Measurements from ENCODE around the gene EVA1C. TPM values are rescaled to one million over a fixed set of nuclear protein-coding genes. Genes with fewer than 3 reads are reported as not detected.
"Not testable (repeated sequence)": the region's sequence is repeated elsewhere in the genome, so short reads cannot be mapped to it uniquely, and the experiment has no call there.

The EVA1C gene
- total and polyA plus RNA-seq, 2 donors (not counting 1 experiment from before 2014, with no cell fraction given) = 0.84 to 1.6 TPM

- no peak overlapping the region for H3K4me2 ChIP-seq (replicated peaks; ENCODE audit: low read depth, low read length, poor library complexity, severe bottlenecking)
- POLR2A ChIA-PET = no interaction called here
Observed at GRCh38 chr21:32426592-32427051, 14.1 kb downstream of the EVA1C start.

GRCh38 chr21:32427958-32428623 is 15.6 kb downstream of the EVA1C start:
- no peaks in the 10 kb centered on the region for H3K9me3 Mint-ChIP-seq (ENCODE audit: insufficient read depth)
- DNase-seq (no peak), ATAC-seq (ENCODE audit: low read depth) (no peak)
- no peaks in the 10 kb centered on the region for H3K27me3 ChIP-seq (replicated peaks in 1 of 4; ENCODE audit: control extremely low read depth in 1 of 4, control insufficient read depth in 3 of 4, insufficient read depth in 4 of 4, low read length in 3 of 4)
- no peaks in the 10 kb centered on the region for H4K20me1 ChIP-seq (ENCODE audit: control insufficient read depth, insufficient read depth, low read length, poor library complexity, severe bottlenecking)
- peaks cover 12% of the 10 kb centered on the region for H3K27me3 Mint-ChIP-seq
- H3K4me3 ChIP-seq (ENCODE audit: control extremely low read depth in 1 of 5, extremely low read depth in 1 of 5, insufficient read depth in 1 of 5, low read depth in 2 of 5, low read length in 4 of 5) = no peak overlapping the region
- H3K4me1 Mint-ChIP-seq = no peaks in the 10 kb centered on the region
- no peak overlapping the region for H3K4me2 ChIP-seq (replicated peaks; ENCODE audit: low read depth, low read length, poor library complexity, severe bottlenecking)
- H3K27ac Mint-ChIP-seq = no peak overlapping the region
- H3K9me3 ChIP-seq (ENCODE audit: control extremely low read depth in 1 of 3, control insufficient read depth in 2 of 3, insufficient read depth in 1 of 3, low read length in 2 of 3) = peaks cover 0 to 5% (median 0%) of the 10 kb centered on the region in 3 donors
- ChIA-PET CTCF (no interaction called here), POLR2A (no interaction called here)
- intact Hi-C loops (cut with micrococcal nuclease) = no loop called here
- H3K4me1 ChIP-seq (ENCODE audit: control insufficient read depth in 2 of 2, insufficient read depth in 2 of 2, low read length in 2 of 2) = no peaks in the 10 kb centered on the region
- no peaks in the 10 kb centered on the region for H3K79me2 ChIP-seq (ENCODE audit: control insufficient read depth, insufficient read depth, low read length)
- WGBS (ENCODE audit: insufficient coverage) = 83% methylated on average over 2 of the region's 10 CpGs
- no peaks in the 10 kb centered on the region for H3K36me3 ChIP-seq (replicated peaks in 1 of 2; ENCODE audit: control extremely low read depth in 1 of 2, control insufficient read depth in 1 of 2, extremely low read depth in 1 of 2, insufficient read depth in 2 of 2, low read length in 1 of 2)
- no peak overlapping the region for H3K27ac ChIP-seq (ENCODE audit: low read length in 2 of 2)
- no peak overlapping the region for H3K9ac ChIP-seq (ENCODE audit: low read length)
- no peak for TF ChIP-seq CTCF (IDR thresholded peaks at IDR 0.05)
- no peak for TF ChIP-seq EZH2 (IDR thresholded peaks at IDR 0.05; ENCODE audit: borderline replicate concordance, insufficient read depth, low read depth, low read length, poor library complexity, severe bottlenecking)
- no peak overlapping the region for H3K4me3 Mint-ChIP-seq
- H2AFZ ChIP-seq (ENCODE audit: insufficient read depth, low read depth, low read length, poor library complexity, severe bottlenecking) = no peak overlapping the region

More at GRCh38 chr21:32426592-32427051, 14.1 kb downstream of the EVA1C start:
- no peak overlapping the region for H3K9ac ChIP-seq (ENCODE audit: low read length)
- no peaks in the 10 kb centered on the region for H3K27me3 ChIP-seq (replicated peaks in 1 of 4; ENCODE audit: control extremely low read depth in 1 of 4, control insufficient read depth in 3 of 4, insufficient read depth in 4 of 4, low read length in 3 of 4)
- H2AFZ ChIP-seq (ENCODE audit: insufficient read depth, low read depth, low read length, poor library complexity, severe bottlenecking) = no peak overlapping the region
- no peaks in the 10 kb centered on the region for H3K79me2 ChIP-seq (ENCODE audit: control insufficient read depth, insufficient read depth, low read length)
- H3K4me1 Mint-ChIP-seq = no peaks in the 10 kb centered on the region
- H3K27ac ChIP-seq (ENCODE audit: low read length in 2 of 2) = no peak overlapping the region
- H4K20me1 ChIP-seq (ENCODE audit: control insufficient read depth, insufficient read depth, low read length, poor library complexity, severe bottlenecking) = no peaks in the 10 kb centered on the region
- H3K4me1 ChIP-seq (ENCODE audit: control insufficient read depth in 2 of 2, insufficient read depth in 2 of 2, low read length in 2 of 2) = no peaks in the 10 kb centered on the region
- WGBS (ENCODE audit: insufficient coverage) = 88% methylated on average over 3 of the region's 6 CpGs
- ATAC-seq (ENCODE audit: low read depth) (no peak), DNase-seq (no peak)
- H3K27ac Mint-ChIP-seq = no peak overlapping the region
- no peak overlapping the region for H3K4me3 ChIP-seq (ENCODE audit: control extremely low read depth in 1 of 5, extremely low read depth in 1 of 5, insufficient read depth in 1 of 5, low read depth in 2 of 5, low read length in 4 of 5)
- TF ChIP-seq EZH2 (IDR thresholded peaks at IDR 0.05; ENCODE audit: borderline replicate concordance, insufficient read depth, low read depth, low read length, poor library complexity, severe bottlenecking) = no peak
- peaks cover 0 to 8% (median 0%) of the 10 kb centered on the region in 3 donors for H3K9me3 ChIP-seq (ENCODE audit: control extremely low read depth in 1 of 3, control insufficient read depth in 2 of 3, insufficient read depth in 1 of 3, low read length in 2 of 3)
- CTCF ChIA-PET = interaction anchor here (0.6 kb wide), 1 partner anchor 56 kb away, joined by 4 read pairs; no protein-coding TSS in a partner anchor
- no peaks in the 10 kb centered on the region for H3K36me3 ChIP-seq (replicated peaks in 1 of 2; ENCODE audit: control extremely low read depth in 1 of 2, control insufficient read depth in 1 of 2, extremely low read depth in 1 of 2, insufficient read depth in 2 of 2, low read length in 1 of 2)
- intact Hi-C loops (cut with micrococcal nuclease) = no loop called here
- H3K27me3 Mint-ChIP-seq = peaks cover 17% of the 10 kb centered on the region
- H3K9me3 Mint-ChIP-seq (ENCODE audit: insufficient read depth) = peaks cover 3% of the 10 kb centered on the region
- no peak overlapping the region for H3K4me3 Mint-ChIP-seq

GRCh38 chr21:32432982-32433660 is 20.6 kb downstream of the EVA1C start:
- POLR2A ChIA-PET; H3K4me1 Mint-ChIP-seq; H3K27ac Mint-ChIP-seq; H3K9ac ChIP-seq (ENCODE audit: low read length); H3K9me3 Mint-ChIP-seq (ENCODE audit: insufficient read depth); ATAC-seq (ENCODE audit: low read depth); H3K4me3 ChIP-seq (ENCODE audit: control extremely low read depth in 1 of 5, extremely low read depth in 1 of 5, insufficient read depth in 1 of 5, low read depth in 2 of 5, low read length in 4 of 5); H3K9me3 ChIP-seq (ENCODE audit: control extremely low read depth in 1 of 3, control insufficient read depth in 2 of 3, insufficient read depth in 1 of 3, low read length in 2 of 3); H4K20me1 ChIP-seq (ENCODE audit: control insufficient read depth, insufficient read depth, low read length, poor library complexity, severe bottlenecking); H3K36me3 ChIP-seq (replicated peaks in 1 of 2; ENCODE audit: control extremely low read depth in 1 of 2, control insufficient read depth in 1 of 2, extremely low read depth in 1 of 2, insufficient read depth in 2 of 2, low read length in 1 of 2); DNase-seq; H3K4me1 ChIP-seq (ENCODE audit: control insufficient read depth in 2 of 2, insufficient read depth in 2 of 2, low read length in 2 of 2); H2AFZ ChIP-seq (ENCODE audit: insufficient read depth, low read depth, low read length, poor library complexity, severe bottlenecking); H3K27me3 ChIP-seq (replicated peaks in 1 of 4; ENCODE audit: control extremely low read depth in 1 of 4, control insufficient read depth in 3 of 4, insufficient read depth in 4 of 4, low read length in 3 of 4); intact Hi-C loops (cut with micrococcal nuclease); CTCF ChIA-PET; H3K4me3 Mint-ChIP-seq; H3K27ac ChIP-seq (ENCODE audit: low read length in 2 of 2); H3K79me2 ChIP-seq (ENCODE audit: control insufficient read depth, insufficient read depth, low read length); H3K4me2 ChIP-seq (replicated peaks; ENCODE audit: low read depth, low read length, poor library complexity, severe bottlenecking): not testable (repeated sequence)
- H3K27me3 Mint-ChIP-seq = peaks cover 28% of the 10 kb centered on the region
- 94% methylated on average over 13 of the region's 15 CpGs for WGBS (ENCODE audit: insufficient coverage)
